T-helper 2 cell treated with Interferon-gamma antibody and Interleukin-4, amounts not matched to agents 100 ng/mL and 5 ng/mL, for 36 hours (primary cell): ENCODE data around the gene SPTLC1. TPM values are rescaled to one million over a fixed set of nuclear protein-coding genes. Genes with fewer than 3 reads are reported as not detected.
"Not testable (repeated sequence)": the region's sequence is repeated elsewhere in the genome, so short reads cannot be mapped to it uniquely, and the experiment has no call there.

Experiments used
- intact Hi-C: fragments of 100-400 bp; cut with micrococcal nuclease; formaldehyde crosslinking; loops from one replicate; pipeline ENCODE4 v1.15.1; 2023
- total RNA-seq: library from RNA; stranded (reverse); gene quantifications from 2 replicates; pipeline ENCODE4 v1.2.3, GENCODE V29; 2022

SPTLC1 gene, protein sequence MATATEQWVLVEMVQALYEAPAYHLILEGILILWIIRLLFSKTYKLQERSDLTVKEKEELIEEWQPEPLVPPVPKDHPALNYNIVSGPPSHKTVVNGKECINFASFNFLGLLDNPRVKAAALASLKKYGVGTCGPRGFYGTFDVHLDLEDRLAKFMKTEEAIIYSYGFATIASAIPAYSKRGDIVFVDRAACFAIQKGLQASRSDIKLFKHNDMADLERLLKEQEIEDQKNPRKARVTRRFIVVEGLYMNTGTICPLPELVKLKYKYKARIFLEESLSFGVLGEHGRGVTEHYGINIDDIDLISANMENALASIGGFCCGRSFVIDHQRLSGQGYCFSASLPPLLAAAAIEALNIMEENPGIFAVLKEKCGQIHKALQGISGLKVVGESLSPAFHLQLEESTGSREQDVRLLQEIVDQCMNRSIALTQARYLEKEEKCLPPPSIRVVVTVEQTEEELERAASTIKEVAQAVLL
- total RNA-seq, result 64.6 and 68.8 TPM in 2 replicates

- intact Hi-C loops, result loop anchor here (1.0 to 10.0 kb wide), 5 partner anchors 20 to 650 kb away; partner anchors contain the start of genes BICD2, CENPP, IARS1 and IPPK
Measured at GRCh38 chr9:92115071-92115858, at the start of gene SPTLC1. Gene SPTLC1, minus strand, starts transcription at chr9:92115413. Its CDS starts 43 bp downstream, at chr9:92115370.

DNA sequence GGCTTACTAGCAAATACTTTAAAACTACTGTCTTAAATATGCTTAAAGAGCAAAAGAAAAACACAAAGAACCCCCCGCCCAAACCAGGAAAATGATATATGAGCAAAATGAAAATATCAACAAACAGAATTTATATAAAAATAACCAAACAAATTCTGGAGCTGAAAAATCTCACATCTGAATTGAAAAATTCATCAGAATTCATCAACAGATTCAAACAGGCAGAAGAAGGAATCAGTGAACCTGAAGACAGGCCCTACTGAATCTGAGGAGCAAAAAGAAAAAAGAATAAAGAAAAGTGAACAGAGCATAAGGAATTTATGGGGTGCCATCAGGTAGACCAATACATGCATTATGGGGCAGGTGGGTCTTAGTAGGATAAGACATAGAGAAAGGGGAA is 49.8 kb upstream of the SPTLC1 start:
- intact Hi-C loops, result no loop called here

DNA sequence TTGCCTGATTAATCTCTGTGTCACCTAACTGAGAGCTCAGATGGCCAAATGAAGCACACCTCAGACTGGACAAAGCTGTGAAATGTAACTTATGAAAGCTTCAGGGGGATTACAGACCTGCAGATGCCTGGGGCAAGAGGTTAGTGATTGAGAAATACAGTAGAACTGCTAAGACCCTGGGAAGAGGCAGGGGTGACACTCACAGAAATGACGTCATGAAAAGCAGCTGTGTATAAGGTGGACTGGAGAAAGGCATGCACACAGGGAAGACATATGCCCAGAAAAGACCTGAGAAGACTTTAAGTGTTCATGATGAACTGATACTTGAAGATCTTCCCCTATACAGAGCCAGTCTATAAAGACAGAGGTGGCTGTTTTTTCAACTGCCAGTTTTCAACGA is 49.3 kb upstream of the SPTLC1 start:
- intact Hi-C loops, result no loop called here

DNA sequence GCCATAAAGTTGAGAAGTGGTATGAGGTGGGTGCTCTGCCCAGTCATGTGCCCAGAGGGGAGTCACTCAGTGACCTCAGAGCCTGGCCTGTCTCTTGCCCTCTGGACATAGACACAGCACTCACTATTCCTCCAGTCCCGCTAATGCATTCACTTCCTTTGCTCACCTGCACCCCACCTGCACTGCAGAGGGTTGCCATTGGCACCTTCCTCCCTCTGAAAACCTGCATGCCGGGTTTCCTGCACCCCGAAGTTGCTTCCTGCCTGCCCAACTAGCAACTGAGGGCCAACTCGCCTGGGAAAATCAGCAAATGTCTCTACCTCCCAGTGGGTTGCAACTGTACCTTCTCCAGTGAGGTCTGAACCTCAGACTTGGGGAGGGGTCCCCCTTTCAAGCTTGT is 48.1 kb upstream of the SPTLC1 start:
- intact Hi-C loops, result no loop called here

- intact Hi-C loops, result no loop called here
Measured at GRCh38 chr9:92160786-92161185, 45.6 kb upstream of the SPTLC1 start.

DNA sequence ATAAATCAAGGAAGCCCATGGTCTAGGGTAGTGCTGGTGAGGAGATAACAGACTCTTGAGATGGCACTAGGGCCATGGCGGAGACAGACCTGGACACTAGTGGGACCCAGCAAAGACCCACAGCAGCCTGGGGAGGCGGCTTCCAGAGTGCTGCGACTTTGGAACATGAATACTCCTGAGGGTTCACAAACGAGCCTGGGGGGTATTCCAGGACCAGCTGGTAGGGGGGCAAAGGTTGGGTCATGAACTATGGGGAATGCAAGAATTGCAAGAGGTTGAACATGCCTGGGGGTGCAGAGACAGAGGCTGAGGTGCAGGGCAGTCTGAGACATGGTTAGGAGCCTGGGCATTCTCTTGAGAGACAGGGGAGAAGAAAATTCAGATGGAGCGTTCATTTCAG is 43.8 kb upstream of the SPTLC1 start:
- intact Hi-C loops, result no loop called here

DNA sequence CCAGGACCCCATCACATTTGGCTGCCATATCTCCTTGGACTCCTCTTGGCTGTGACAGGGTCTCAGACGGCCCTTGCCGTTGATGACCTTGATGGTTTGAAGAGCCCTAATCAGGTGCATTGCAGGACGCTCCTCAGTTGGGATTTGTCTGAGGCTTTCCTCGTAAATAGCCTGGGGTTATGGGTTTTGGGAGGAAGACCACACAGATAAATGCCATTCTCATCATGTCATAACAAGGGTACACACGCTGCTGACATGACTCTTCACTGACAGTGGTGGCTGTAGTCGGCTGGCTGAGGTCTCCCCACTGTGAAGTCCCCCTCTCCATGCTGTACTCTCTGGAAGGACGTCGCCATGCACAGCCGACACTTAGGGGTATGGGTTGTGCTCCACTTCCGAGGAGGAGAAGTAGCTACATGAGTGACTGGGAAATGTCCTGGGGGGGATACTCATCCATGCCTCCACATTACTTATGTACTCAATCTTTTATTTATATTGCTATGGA is 42.9 kb upstream of the SPTLC1 start:
- intact Hi-C loops, result no loop called here

DNA sequence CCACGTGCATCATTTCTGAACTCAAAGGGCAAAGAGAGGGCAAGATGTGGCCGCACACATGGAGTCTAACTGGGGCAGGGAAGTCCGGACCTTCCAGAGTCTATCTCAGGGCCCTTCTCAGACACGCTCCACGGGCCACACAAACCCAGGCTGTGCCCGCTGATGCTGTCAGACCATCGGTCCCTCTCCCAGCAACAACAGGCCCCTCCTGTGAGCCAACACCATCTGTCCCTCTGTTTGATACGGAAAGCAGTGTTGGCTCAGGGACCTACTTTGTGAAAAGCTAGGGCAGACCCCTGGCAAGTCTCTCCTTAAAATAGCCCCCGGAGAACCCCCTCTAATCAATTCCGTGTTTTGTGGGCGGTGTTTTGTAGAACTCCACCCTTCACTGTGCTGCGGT is 40.5 kb upstream of the SPTLC1 start:
- intact Hi-C loops, result not testable (repeated sequence)

- intact Hi-C loops, result no loop called here
Measured at GRCh38 chr9:92155221-92155620, 40.0 kb upstream of the SPTLC1 start.

DNA sequence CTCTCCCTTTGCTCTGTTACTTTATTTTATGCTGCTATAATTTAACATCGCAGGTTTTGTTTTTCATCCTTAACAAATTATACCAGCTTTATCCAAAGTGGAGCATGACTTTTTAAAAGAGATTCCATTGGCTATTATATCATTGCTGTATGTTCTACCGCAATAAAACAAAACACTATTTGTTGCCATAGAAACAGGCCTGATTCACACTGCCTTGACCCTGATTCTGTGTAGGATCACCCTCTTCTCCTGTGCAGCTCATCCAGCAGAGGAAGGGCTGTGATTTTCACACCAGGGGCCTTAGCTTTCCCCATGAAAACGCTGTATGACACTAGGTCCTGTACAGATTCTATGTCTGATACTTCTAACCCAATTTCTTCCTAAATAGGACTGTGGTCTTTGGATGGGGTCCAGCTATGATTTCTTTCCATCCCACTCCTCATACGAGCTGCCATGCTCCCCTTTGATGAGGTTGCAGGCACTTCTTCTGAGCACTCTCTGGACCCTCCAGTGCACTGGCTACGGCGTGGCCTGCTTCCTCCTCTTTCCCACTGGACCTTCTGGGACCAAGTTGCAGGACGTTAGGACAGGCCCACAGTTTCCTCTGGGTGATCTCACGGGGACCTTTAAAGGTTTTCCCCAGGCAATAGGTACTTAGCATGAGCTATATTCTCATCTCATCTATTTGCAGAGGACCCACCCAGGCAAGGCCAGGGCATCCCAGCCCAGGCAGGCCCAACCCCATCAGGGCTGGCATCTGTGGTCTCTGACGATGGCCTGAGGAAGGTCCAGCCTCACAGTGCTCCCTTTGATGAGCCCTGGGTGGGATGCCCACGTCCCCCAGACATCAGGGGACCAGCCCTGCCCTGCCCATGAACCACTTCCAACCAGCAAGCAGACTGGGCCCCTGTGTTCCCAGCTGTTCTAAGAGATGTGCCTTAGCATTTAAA is 38.5 kb upstream of the SPTLC1 start:
- intact Hi-C loops, result not testable (repeated sequence)

- intact Hi-C loops, result no loop called here
Measured at GRCh38 chr9:92151691-92152393, 36.6 kb upstream of the SPTLC1 start.

GRCh38 chr9:92150501-92151470 is 35.6 kb upstream of the SPTLC1 start:
- intact Hi-C loops, result not testable (repeated sequence)

- intact Hi-C loops, result no loop called here
Measured at GRCh38 chr9:92147852-92148180, 32.6 kb upstream of the SPTLC1 start.

- intact Hi-C loops, result no loop called here
Measured at GRCh38 chr9:92147030-92147851, 32.0 kb upstream of the SPTLC1 start.

DNA sequence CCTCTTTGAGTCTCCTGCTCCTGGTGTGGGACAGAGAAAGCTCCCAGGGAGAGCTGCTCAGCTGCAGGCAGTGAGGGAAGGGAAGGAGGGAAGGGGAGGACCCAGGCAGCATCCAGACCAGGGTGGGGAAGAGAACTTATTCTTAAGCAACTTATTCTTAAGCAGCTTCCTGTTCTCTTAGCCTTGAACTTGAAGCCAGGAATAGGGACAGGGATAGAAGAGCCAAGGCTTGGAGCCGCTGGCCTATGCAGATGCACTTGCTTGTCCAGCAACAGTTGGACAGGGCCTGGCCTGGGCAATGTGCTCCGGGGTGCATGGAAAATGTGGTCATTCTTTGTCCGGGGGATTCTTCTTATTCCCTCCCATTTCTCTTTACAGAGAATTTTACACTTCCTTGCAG is 31.4 kb upstream of the SPTLC1 start:
- intact Hi-C loops, result no loop called here

DNA sequence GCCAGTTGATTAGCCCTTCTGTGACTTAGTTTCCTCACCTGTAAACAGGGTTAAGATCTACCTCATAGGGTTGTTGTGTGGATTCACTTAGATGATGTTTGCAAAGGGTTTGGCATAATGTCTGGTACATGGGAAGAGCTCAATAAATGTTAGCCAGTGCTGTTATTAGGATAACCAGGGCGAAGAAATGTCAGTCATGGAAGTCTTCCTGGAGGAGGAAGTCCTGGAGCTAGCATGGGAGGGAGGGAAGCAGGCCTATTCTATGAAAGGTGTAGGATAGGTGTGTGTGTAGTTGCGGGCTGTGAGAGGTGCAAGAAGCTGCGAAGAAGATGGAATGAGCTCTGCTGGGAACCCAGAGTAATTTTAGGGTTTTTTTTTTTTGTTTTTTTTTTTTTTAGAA is 30.6 kb upstream of the SPTLC1 start:
- intact Hi-C loops, result not testable (repeated sequence)

DNA sequence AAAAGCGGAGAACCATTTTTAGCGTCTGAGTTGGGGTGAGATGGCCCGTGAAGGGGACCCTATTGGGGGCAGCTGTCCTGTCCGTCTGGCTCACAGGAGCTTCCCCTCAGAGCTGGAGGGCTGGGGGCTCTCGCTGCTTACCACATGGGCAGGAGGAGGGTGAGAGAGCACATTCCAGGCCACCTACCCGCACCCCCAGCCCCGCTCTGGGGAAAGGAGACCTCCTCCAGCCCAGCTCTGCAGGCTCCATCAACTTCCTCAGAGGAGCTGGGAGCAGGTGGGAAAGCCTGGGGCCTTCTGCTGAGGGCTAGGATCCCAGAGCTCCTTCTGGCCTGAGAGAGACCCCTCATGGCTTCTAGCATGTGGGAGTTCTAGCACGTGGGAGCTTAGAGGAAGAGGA is 27.1 kb upstream of the SPTLC1 start:
- intact Hi-C loops, result no loop called here
